Measurements from ENCODE around the gene APOA1. TPM values are rescaled to one million over a fixed set of nuclear protein-coding genes. Genes with fewer than 3 reads are reported as not detected.

The APOA1 gene
- polyA plus RNA-seq, 1 of the 3 experiments (the other 2 are of a cell fraction): 0.20 TPM

DNA sequence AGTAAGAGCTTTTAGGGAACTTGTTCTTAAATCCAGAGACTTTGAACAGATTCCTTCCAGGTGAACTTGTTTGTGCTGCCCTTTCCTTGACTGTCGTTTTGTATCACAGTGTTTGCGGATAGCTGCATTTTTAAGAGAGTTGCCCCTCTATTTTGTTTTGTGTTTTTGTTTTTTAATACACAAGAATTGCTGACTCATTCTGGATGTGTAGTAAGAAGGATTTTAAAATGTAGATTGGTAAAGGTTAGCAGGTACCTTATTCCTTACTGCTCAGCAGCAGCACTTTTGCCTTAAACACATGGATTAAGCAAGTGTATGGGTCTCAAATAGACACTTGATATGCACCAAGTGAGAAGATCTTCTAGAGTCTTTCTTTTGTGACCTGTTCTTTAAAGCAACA, 36.8 kb downstream of the APOA1 start:
- CTCF ChIA-PET: interaction anchor here (0.7 to 1.6 kb wide), 4 partner anchors 9 to 21 kb away, joined by 3 to 6 read pairs (median 4); partner anchors contain the start of gene APOA5
- Histone ChIP-seq H3K4me1 (ENCODE audit: control insufficient read depth in 1 of 2, insufficient read depth in 2 of 2, low read depth in 1 of 2, low read length in 1 of 2) (no peaks in the 10 kb centered on the region), H3K4me3 (ENCODE audit: low read depth in 2 of 2, low read length in 1 of 2) (no peak overlapping the region), H3K36me3 (replicated peaks in 1 of 2; ENCODE audit: control insufficient read depth in 1 of 2, insufficient read depth in 2 of 2, low read length in 1 of 2) (no peaks in the 10 kb centered on the region), H3K4me2 (no peak overlapping the region), H3K9me2 (no peaks in the 10 kb centered on the region), H3K27ac (ENCODE audit: low read depth in 2 of 2, low read length in 1 of 2) (no peak overlapping the region), H2AFZ (ENCODE audit: low read depth) (no peak overlapping the region), H3K9me3 (no peaks in the 10 kb centered on the region), H3K79me2 (ENCODE audit: insufficient read depth) (no peaks in the 10 kb centered on the region), H3K9ac (no peak overlapping the region), H3K27me3 (ENCODE audit: insufficient read depth) (no peaks in the 10 kb centered on the region), H3F3A (replicated peaks; ENCODE audit: insufficient read depth) (no peaks in the 10 kb centered on the region), H4K20me1 (ENCODE audit: insufficient read depth) (no peaks in the 10 kb centered on the region)
- no peak for DNase-seq
- WGBS (ENCODE audit: low lambda C conversion rate): 97% methylated on average over 2 of the region's 2 CpGs
- POLR2A ChIA-PET: no interaction called here
- TF ChIP-seq SIN3A (IDR thresholded peaks at IDR 0.05; ENCODE audit: borderline replicate concordance, low read depth, low read length): no peak
- TF ChIP-seq FOXM1 (IDR thresholded peaks at IDR 0.05; ENCODE audit: low read depth): no peak

DNA sequence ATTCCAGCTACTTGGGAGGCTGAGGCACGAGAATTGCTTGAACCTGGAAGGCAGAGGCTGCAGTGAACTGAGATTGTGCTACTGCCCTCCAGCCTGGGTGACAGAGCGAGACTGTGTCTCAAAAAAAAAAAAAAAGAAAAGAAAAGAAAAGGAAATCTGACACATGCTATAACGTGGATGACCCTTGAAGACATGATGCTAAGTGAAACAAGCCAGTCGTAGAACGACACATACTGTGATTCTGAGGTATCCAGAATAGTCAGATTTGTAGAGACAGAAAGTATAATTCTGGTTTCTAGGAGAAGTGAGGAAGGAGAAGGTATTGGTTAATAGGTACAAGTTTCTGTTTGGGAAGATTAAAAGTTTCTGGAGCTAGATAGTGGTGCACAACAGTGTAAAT, 39.1 kb downstream of the APOA1 start:
- no peak for TF ChIP-seq EP300 (IDR thresholded peaks at IDR 0.05; ENCODE audit: borderline replicate concordance in 1 of 2, low read depth in 1 of 2, low read length in 1 of 2)
- no peak for TF ChIP-seq RCOR1 (IDR thresholded peaks at IDR 0.05; ENCODE audit: low read length)
- no peak for TF ChIP-seq GABPA (IDR thresholded peaks at IDR 0.05; ENCODE audit: low read depth)
- no peak for TF ChIP-seq TCF12 (IDR thresholded peaks at IDR 0.05)
- TF ChIP-seq, protein P1, sequence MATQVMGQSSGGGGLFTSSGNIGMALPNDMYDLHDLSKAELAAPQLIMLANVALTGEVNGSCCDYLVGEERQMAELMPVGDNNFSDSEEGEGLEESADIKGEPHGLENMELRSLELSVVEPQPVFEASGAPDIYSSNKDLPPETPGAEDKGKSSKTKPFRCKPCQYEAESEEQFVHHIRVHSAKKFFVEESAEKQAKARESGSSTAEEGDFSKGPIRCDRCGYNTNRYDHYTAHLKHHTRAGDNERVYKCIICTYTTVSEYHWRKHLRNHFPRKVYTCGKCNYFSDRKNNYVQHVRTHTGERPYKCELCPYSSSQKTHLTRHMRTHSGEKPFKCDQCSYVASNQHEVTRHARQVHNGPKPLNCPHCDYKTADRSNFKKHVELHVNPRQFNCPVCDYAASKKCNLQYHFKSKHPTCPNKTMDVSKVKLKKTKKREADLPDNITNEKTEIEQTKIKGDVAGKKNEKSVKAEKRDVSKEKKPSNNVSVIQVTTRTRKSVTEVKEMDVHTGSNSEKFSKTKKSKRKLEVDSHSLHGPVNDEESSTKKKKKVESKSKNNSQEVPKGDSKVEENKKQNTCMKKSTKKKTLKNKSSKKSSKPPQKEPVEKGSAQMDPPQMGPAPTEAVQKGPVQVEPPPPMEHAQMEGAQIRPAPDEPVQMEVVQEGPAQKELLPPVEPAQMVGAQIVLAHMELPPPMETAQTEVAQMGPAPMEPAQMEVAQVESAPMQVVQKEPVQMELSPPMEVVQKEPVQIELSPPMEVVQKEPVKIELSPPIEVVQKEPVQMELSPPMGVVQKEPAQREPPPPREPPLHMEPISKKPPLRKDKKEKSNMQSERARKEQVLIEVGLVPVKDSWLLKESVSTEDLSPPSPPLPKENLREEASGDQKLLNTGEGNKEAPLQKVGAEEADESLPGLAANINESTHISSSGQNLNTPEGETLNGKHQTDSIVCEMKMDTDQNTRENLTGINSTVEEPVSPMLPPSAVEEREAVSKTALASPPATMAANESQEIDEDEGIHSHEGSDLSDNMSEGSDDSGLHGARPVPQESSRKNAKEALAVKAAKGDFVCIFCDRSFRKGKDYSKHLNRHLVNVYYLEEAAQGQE (IDR thresholded peaks at IDR 0.05; ENCODE audit: low read depth, low read length): no peak
- TF ChIP-seq FOXM1 (IDR thresholded peaks at IDR 0.05; ENCODE audit: low read depth): no peak
- TF ChIP-seq YY1 (IDR thresholded peaks at IDR 0.05; ENCODE audit: low read depth): no peak
- TF ChIP-seq, protein P2, sequence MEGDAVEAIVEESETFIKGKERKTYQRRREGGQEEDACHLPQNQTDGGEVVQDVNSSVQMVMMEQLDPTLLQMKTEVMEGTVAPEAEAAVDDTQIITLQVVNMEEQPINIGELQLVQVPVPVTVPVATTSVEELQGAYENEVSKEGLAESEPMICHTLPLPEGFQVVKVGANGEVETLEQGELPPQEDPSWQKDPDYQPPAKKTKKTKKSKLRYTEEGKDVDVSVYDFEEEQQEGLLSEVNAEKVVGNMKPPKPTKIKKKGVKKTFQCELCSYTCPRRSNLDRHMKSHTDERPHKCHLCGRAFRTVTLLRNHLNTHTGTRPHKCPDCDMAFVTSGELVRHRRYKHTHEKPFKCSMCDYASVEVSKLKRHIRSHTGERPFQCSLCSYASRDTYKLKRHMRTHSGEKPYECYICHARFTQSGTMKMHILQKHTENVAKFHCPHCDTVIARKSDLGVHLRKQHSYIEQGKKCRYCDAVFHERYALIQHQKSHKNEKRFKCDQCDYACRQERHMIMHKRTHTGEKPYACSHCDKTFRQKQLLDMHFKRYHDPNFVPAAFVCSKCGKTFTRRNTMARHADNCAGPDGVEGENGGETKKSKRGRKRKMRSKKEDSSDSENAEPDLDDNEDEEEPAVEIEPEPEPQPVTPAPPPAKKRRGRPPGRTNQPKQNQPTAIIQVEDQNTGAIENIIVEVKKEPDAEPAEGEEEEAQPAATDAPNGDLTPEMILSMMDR (IDR thresholded peaks at IDR 0.05): no peak
- TF ChIP-seq, protein P3, sequence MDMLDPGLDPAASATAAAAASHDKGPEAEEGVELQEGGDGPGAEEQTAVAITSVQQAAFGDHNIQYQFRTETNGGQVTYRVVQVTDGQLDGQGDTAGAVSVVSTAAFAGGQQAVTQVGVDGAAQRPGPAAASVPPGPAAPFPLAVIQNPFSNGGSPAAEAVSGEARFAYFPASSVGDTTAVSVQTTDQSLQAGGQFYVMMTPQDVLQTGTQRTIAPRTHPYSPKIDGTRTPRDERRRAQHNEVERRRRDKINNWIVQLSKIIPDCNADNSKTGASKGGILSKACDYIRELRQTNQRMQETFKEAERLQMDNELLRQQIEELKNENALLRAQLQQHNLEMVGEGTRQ (IDR thresholded peaks at IDR 0.05; ENCODE audit: borderline replicate concordance, low read depth, low read length): no peak
- no peak for TF ChIP-seq EZH2phosphoT487 (IDR thresholded peaks at IDR 0.05; ENCODE audit: borderline replicate concordance, low read depth)
- TF ChIP-seq, protein P4, sequence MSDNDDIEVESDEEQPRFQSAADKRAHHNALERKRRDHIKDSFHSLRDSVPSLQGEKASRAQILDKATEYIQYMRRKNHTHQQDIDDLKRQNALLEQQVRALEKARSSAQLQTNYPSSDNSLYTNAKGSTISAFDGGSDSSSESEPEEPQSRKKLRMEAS (IDR thresholded peaks at IDR 0.05; ENCODE audit: low read depth): no peak
- no peak overlapping the region for H2AFZ ChIP-seq (ENCODE audit: low read depth)
- H3K9ac ChIP-seq: no peak overlapping the region
- 79% methylated on average over 5 of the region's 5 CpGs for WGBS (ENCODE audit: low lambda C conversion rate)
- H3K9me3 ChIP-seq: no peaks in the 10 kb centered on the region
- H3K27ac ChIP-seq (ENCODE audit: low read depth in 2 of 2, low read length in 1 of 2): no peak overlapping the region
- POLR2A ChIA-PET: no interaction called here
- no peak for DNase-seq
- H3K27me3 ChIP-seq (ENCODE audit: insufficient read depth): no peaks in the 10 kb centered on the region
- H4K20me1 ChIP-seq (ENCODE audit: insufficient read depth): no peaks in the 10 kb centered on the region
- no peaks in the 10 kb centered on the region for H3K9me2 ChIP-seq
- H3K4me2 ChIP-seq: no peak overlapping the region
- no peaks in the 10 kb centered on the region for H3K36me3 ChIP-seq (replicated peaks in 1 of 2; ENCODE audit: control insufficient read depth in 1 of 2, insufficient read depth in 2 of 2, low read length in 1 of 2)
- H3F3A ChIP-seq (replicated peaks; ENCODE audit: insufficient read depth): peaks cover 3% of the 10 kb centered on the region
- CTCF ChIA-PET: interaction anchor here (1.5 kb wide), 1 partner anchor 307 kb away, joined by 5 read pairs; no protein-coding TSS in a partner anchor
- H3K79me2 ChIP-seq (ENCODE audit: insufficient read depth): no peaks in the 10 kb centered on the region
- H3K4me1 ChIP-seq (ENCODE audit: control insufficient read depth in 1 of 2, insufficient read depth in 2 of 2, low read depth in 1 of 2, low read length in 1 of 2): no peaks in the 10 kb centered on the region
- H3K4me3 ChIP-seq (ENCODE audit: low read depth in 2 of 2, low read length in 1 of 2): no peak overlapping the region
